ENCODE data around the gene WRAP73.

The WRAP73 gene
- 41.4 to 51.5 reads per million in 2 experiments for total RNA-seq

GRCh38 chr1:3649342-3650247 lies at the start of gene WRAP73:
TSS of gene WRAP73 (minus strand) at chr1:3650103. CDS start at chr1:3649999, 104 bp downstream.
- DNase-seq (ENCODE audit: low read depth) = peak; percentile 81

GRCh38 chr1:3699596-3699995 lies 49.7 kb upstream of the WRAP73 start:
- no peak for DNase-seq (ENCODE audit: low read depth)

GRCh38 chr1:3698660-3699408 lies 48.9 kb upstream of the WRAP73 start:
- DNase-seq (ENCODE audit: low read depth) = no peak

GRCh38 chr1:3697810-3698209 lies 47.9 kb upstream of the WRAP73 start:
- DNase-seq (ENCODE audit: low read depth) = no peak

- no peak for DNase-seq (ENCODE audit: low read depth)
Measured at GRCh38 chr1:3697104-3697503, 47.2 kb upstream of the WRAP73 start.

- DNase-seq (ENCODE audit: low read depth) = no peak
Measured at GRCh38 chr1:3696689-3697088, 46.8 kb upstream of the WRAP73 start.

GRCh38 chr1:3695326-3696217 lies 45.7 kb upstream of the WRAP73 start:
- DNase-seq (ENCODE audit: low read depth) = peak; percentile 4

- DNase-seq (ENCODE audit: low read depth) = no peak
Measured at GRCh38 chr1:3693321-3693720, 43.4 kb upstream of the WRAP73 start.

- no peak for DNase-seq (ENCODE audit: low read depth)
Measured at GRCh38 chr1:3692598-3692997, 42.7 kb upstream of the WRAP73 start.

GRCh38 chr1:3691421-3692204 lies 41.7 kb upstream of the WRAP73 start:
- no peak for DNase-seq (ENCODE audit: low read depth)

- DNase-seq (ENCODE audit: low read depth) = no peak
Measured at GRCh38 chr1:3690282-3691065, 40.6 kb upstream of the WRAP73 start.

GRCh38 chr1:3689138-3689750 lies 39.3 kb upstream of the WRAP73 start:
- DNase-seq (ENCODE audit: low read depth) = no peak

- no peak for DNase-seq (ENCODE audit: low read depth)
Measured at GRCh38 chr1:3688356-3689137, 38.6 kb upstream of the WRAP73 start.

GRCh38 chr1:3687504-3687903 lies 37.6 kb upstream of the WRAP73 start:
- no peak for DNase-seq (ENCODE audit: low read depth)

GRCh38 chr1:3685906-3686305 lies 36.0 kb upstream of the WRAP73 start:
- DNase-seq (ENCODE audit: low read depth) = no peak

- no peak for DNase-seq (ENCODE audit: low read depth)
Measured at GRCh38 chr1:3685222-3685621, 35.3 kb upstream of the WRAP73 start.

- no peak for DNase-seq (ENCODE audit: low read depth)
Measured at GRCh38 chr1:3683992-3684391, 34.1 kb upstream of the WRAP73 start.

GRCh38 chr1:3683197-3683596 lies 33.3 kb upstream of the WRAP73 start:
- DNase-seq (ENCODE audit: low read depth) = no peak

All from T follicular helper cell (primary cell).